ENCODE data around the gene HRC.

DNA sequence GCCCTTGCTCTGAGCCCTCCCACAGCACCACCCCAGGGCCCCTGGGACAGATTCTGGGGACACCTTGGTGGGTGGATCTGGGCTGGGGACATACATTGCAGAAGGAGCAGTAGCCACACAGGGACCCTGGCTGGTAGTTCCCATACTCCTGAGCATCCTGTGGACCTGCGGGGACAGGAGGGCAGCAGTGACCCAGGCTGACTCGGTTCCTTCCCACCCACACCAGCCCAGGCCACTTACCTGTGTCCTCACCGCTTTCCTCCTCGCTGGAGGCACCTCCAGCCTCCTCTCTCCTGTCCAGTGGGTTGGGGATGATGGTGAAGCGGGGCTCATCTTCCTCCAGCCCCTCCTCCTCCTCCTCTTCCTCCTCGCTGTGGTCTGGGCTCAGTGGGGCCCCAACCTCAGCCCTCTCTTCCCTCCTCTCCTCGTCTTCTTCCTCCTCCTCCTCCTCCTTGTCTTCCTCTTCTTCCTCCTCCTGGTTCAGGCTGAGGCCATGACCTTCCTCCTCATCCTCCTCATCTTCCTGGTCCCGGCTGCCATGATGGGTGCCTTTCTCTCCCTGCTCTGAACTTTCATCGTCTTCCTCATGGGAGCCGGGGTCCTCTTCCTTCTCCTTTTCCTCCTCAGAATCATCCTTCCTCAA lies 1.9 kb downstream of the HRC start:
- TF ChIP-seq TAF1 (IDR thresholded peaks at IDR 0.05; ENCODE audit: borderline replicate concordance, low read depth, low read length), result no peak
- no peak for TF ChIP-seq POLR2AphosphoS5 (IDR thresholded peaks at IDR 0.05; ENCODE audit: low read depth, low read length)
- no peak for TF ChIP-seq POLR2A (IDR thresholded peaks at IDR 0.05; ENCODE audit: low read depth, low read length)
